ENCODE measurements around the gene SLFNL1.

DNA sequence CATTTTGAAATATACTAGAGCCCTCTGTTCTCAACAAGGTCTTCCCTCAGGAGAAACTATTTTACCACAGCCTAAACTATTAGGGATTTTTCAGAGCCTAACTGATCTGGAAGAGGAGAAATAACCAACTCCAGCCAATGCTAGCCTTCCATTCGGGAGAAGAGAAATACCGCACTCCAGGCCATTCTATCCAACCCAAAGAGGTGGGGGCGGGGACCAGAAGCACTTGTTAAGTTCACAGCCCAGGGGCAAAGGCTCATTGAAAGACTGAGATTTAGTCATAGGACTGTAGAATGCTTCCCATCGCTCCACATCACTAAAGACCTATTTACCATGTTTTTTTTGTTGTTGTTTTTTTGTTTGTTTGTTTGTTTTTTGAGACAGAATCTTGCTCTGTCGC is 35.4 kb upstream of the SLFNL1 start:
- TF ChIP-seq CTCF (IDR thresholded peaks at IDR 0.05) (no peak), POLR2A (IDR thresholded peaks at IDR 0.05) (no peak), EP300 (IDR thresholded peaks at IDR 0.05) (no peak)
